Left lung (tissue), 10 donors: ENCODE measurements around the gene ITPK1. TPM values are rescaled to one million over a fixed set of nuclear protein-coding genes. Genes with fewer than 3 reads are reported as not detected.

ENCODE experiments used
- ATAC-seq: fragments of 200-7000 bp; cut with Tn5 transposase; one replicate; pipeline ENCODE4 v1.9.1; 2020; ENCODE audit warnings: moderate library complexity
- DNase-seq, 4 donors: peaks; one replicate each; pipeline ENCODE4 v3.0.0-alpha.2; 2013 to 2020
- H3K27ac ChIP-seq, 2 donors: fragments of 200-600 bp; sonication (generic) in 1 of 2; one replicate each; pipeline versions ENCODE4 v1.5.0 to v1.8.0; 2020 to 2021
- H3K27me3 ChIP-seq, 2 donors: fragments of 200-600 bp; sonication (generic) in 1 of 2; one replicate each; pipeline versions ENCODE4 v1.5.0 to v1.8.0; 2020 to 2021
- H3K36me3 ChIP-seq, 2 donors: fragments of 200-600 bp; sonication (generic) in 1 of 2; one replicate each; pipeline versions ENCODE4 v1.5.0 to v1.8.0; 2020 to 2021
- H3K4me1 ChIP-seq, 2 donors: fragments of 200-600 bp; one replicate each; pipeline ENCODE4 v1.8.0; 2021
- H3K4me3 ChIP-seq, 2 donors: fragments of 200-600 bp; sonication (generic) in 1 of 2; one replicate each; pipeline versions ENCODE4 v1.5.0 to v1.8.0; 2020 to 2021; ENCODE audit warnings: mild to moderate bottlenecking in 1 of 2
- H3K9me3 ChIP-seq, 2 donors: fragments of 200-600 bp; sonication (generic) in 1 of 2; one replicate each; pipeline versions ENCODE4 v1.5.0 to v1.8.0; 2020 to 2021
- CTCF ChIP-seq, 2 donors: fragments of 200-600 bp; sonication (generic) in 1 of 2; IDR thresholded peaks; one replicate each; pipeline versions ENCODE4 v1.5.0 to v1.8.0; 2021; ENCODE audit warnings: antibody characterized with exemption in 2 of 2
- intact Hi-C, 2 donors: fragments of 100-400 bp; cut with DNase I; formaldehyde crosslinking; loops; one replicate each; pipeline versions ENCODE4 v1.11.2 to v1.14.2; 2022
- polyA plus RNA-seq, 6 donors: library from polyadenylated mRNA; unstranded; fragments of 120-200 nt; gene quantifications; one replicate each; pipeline ENCODE4 v1.2.1, GENCODE V29; 2013; ENCODE audit not compliant: insufficient read length in 6 of 6
- total RNA-seq, 2 donors: library from RNA; stranded (reverse); fragmentation: NEBNext Ultra II Directional; extraction: Animal tissue kit (Norgen Biotek cat#: 25700); gene quantifications; one replicate each; pipeline ENCODE4 v1.2.1, GENCODE V29; 2021
- donor health status: DM: no; HTN: yes; CAD: no.
- donor health status: DM: no; HTN: no; CAD: no.

ITPK1 gene
- total and polyA plus RNA-seq, 8 donors, result 18.1 to 108 (median 20.8) TPM

GRCh38 chr14:93060841-93061240, 54.9 kb downstream of the ITPK1 start:
- Histone ChIP-seq H3K4me3 (no peak overlapping the region), H3K9me3 (no peaks in the 10 kb centered on the region), H3K4me1 (peaks cover 0 to 23% of the 10 kb centered on the region in 2 donors), H3K27me3 (no peaks in the 10 kb centered on the region), H3K27ac (no peak overlapping the region), H3K36me3 (no peaks in the 10 kb centered on the region)
- ATAC-seq, result no peak
- DNase-seq, result no peak
- intact Hi-C loops, result no loop called here
- no peak for TF ChIP-seq CTCF (IDR thresholded peaks at IDR 0.05)

GRCh38 chr14:93059917-93060545, 55.7 kb downstream of the ITPK1 start:
- H3K9me3 ChIP-seq, result no peaks in the 10 kb centered on the region
- no peak for TF ChIP-seq CTCF (IDR thresholded peaks at IDR 0.05)
- no peak overlapping the region for H3K4me3 ChIP-seq
- ATAC-seq (no peak), DNase-seq (peak in 1 of 4 donors; percentile 20)
- peaks cover 0 to 23% of the 10 kb centered on the region in 2 donors for H3K4me1 ChIP-seq
- no peak overlapping the region for H3K27ac ChIP-seq
- no peaks in the 10 kb centered on the region for H3K36me3 ChIP-seq
- intact Hi-C loops, result no loop called here
- H3K27me3 ChIP-seq, result no peaks in the 10 kb centered on the region

GRCh38 chr14:93059260-93059659, 56.5 kb downstream of the ITPK1 start:
- intact Hi-C loops, result no loop called here
- H3K4me1 ChIP-seq, result peaks cover 0 to 23% of the 10 kb centered on the region in 2 donors
- TF ChIP-seq CTCF (IDR thresholded peaks at IDR 0.05), result no peak
- no peak for ATAC-seq
- H3K36me3 ChIP-seq, result no peaks in the 10 kb centered on the region
- H3K27ac ChIP-seq, result no peak overlapping the region
- H3K27me3 ChIP-seq, result no peaks in the 10 kb centered on the region
- DNase-seq, result peak in 1 of 4 donors; percentile 38
- no peak overlapping the region for H3K4me3 ChIP-seq
- H3K9me3 ChIP-seq, result no peaks in the 10 kb centered on the region

- intact Hi-C loops, result no loop called here
- TF ChIP-seq CTCF (IDR thresholded peaks at IDR 0.05), result no peak
- Histone ChIP-seq H3K9me3 (no peaks in the 10 kb centered on the region), H3K36me3 (no peaks in the 10 kb centered on the region), H3K27me3 (no peaks in the 10 kb centered on the region), H3K4me1 (peaks cover 0 to 23% of the 10 kb centered on the region in 2 donors), H3K27ac (no peak overlapping the region), H3K4me3 (no peak overlapping the region)
- DNase-seq (peak in 1 of 4 donors; percentile 62), ATAC-seq (no peak)
Observed at GRCh38 chr14:93057586-93058280, 58.0 kb downstream of the ITPK1 start.

GRCh38 chr14:93056840-93057585, 58.7 kb downstream of the ITPK1 start:
- Histone ChIP-seq H3K9me3 (no peaks in the 10 kb centered on the region), H3K36me3 (no peaks in the 10 kb centered on the region), H3K27ac (no peak overlapping the region), H3K4me1 (peaks cover 0 to 23% of the 10 kb centered on the region in 2 donors), H3K4me3 (no peak overlapping the region), H3K27me3 (no peaks in the 10 kb centered on the region)
- DNase-seq (peak in 1 of 4 donors; percentile 31), ATAC-seq (no peak)
- intact Hi-C loops, result no loop called here
- no peak for TF ChIP-seq CTCF (IDR thresholded peaks at IDR 0.05)
